NCI-H1694 (cell line): ENCODE results near the gene FLNA.

Experiments used
- DNase-seq: peaks from one replicate; lab custom pipeline; 2025; lab: John Stamatoyannopoulos, UW

Gene FLNA

GRCh38 chrX:154378059-154378798 lies 3.8 kb upstream of the FLNA start:
- DNase-seq: peak; percentile 41

GRCh38 chrX:154376774-154377173 lies 2.3 kb upstream of the FLNA start:
- no peak for DNase-seq

GRCh38 chrX:154375156-154375504 lies 696 bp upstream of the FLNA start:
- no peak for DNase-seq

GRCh38 chrX:154373340-154374306 lies 811 bp downstream of the FLNA start:
- peak; percentile 78 for DNase-seq

GRCh38 chrX:154372612-154373022 lies 1.8 kb downstream of the FLNA start:
- no peak for DNase-seq

- DNase-seq: no peak
Observed at GRCh38 chrX:154371789-154372300, 2.6 kb downstream of the FLNA start.

- DNase-seq: peak; percentile 80
Observed at GRCh38 chrX:154371017-154371788, 3.2 kb downstream of the FLNA start.

GRCh38 chrX:154370300-154371016 lies 4.0 kb downstream of the FLNA start:
- DNase-seq: no peak

- DNase-seq: peak; percentile 72
Observed at GRCh38 chrX:154369449-154370299, 4.8 kb downstream of the FLNA start.

GRCh38 chrX:154368630-154369448 lies 5.6 kb downstream of the FLNA start:
- DNase-seq: no peak

GRCh38 chrX:154367474-154368308 lies 6.7 kb downstream of the FLNA start:
- DNase-seq: no peak

GRCh38 chrX:154366666-154367055 lies 7.8 kb downstream of the FLNA start:
- no peak for DNase-seq

- DNase-seq: no peak
Observed at GRCh38 chrX:154365997-154366665, 8.3 kb downstream of the FLNA start.

GRCh38 chrX:154365052-154365600 lies 9.3 kb downstream of the FLNA start:
- no peak for DNase-seq

GRCh38 chrX:154363706-154364439 lies 10.6 kb downstream of the FLNA start:
- no peak for DNase-seq

- DNase-seq: no peak
Observed at GRCh38 chrX:154362085-154362742, 12.2 kb downstream of the FLNA start.
